ENCODE measurements around the gene SLC2A9.

SLC2A9 gene

DNA sequence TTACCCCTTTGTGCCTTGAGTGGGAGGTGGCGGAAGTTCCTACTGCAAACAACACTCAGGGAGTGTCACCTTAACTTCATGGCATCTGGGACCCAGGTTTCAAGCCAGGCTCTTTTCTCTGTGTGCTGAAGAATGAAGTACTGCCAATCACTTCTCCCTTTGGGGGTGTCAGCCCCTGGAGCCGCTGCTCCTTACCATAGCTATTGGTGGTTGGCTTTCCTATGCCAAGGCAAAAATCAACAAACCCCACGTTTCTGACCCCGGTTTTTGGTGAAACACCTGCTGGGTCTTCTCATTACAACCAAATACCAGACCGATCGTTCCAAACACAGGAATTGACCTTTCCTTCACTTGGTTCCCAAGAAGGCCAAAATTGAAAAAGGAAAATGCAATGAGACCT lies 19.7 kb upstream of the SLC2A9 start:
- DNase-seq = no peak

DNA sequence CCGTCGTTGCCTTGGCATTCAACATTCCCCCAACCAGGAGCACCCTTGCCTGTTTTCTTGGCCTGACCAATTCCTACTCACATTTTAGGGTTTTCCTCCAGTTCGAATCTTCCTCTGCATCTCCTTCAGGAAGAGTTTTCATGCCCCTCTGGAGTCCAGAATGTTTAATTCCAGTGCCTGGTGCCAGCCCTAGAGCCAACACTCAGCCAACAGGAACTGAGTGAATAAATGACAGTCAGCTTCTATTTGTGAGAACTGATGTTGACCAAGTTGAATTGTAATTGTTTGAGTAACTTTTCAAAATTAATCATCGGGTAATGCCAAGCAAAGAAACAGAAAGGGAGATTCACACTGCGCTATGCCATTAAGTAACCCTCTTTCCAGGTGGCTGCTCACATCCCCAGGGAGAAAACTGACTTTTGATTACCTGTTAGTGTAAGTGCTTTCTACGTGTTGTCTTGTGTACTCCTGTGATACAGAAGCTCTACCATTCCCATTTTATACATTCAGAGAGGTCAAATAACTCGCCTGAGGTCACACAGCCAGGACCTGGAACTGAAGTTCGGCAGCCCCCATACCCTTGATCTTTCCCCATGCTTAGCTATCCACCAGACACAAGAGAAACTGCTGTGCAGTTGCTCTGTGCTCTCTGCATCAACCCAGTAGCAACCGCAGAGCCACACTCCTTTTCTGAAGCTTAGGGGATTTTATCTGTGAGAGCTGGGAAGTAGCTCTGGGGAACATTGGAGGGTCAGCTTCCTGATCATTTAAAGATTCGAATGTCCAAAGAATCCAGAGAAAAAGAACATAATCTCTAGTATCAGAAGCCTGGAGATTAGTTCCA lies 19.0 kb upstream of the SLC2A9 start:
- no peak for DNase-seq

DNA sequence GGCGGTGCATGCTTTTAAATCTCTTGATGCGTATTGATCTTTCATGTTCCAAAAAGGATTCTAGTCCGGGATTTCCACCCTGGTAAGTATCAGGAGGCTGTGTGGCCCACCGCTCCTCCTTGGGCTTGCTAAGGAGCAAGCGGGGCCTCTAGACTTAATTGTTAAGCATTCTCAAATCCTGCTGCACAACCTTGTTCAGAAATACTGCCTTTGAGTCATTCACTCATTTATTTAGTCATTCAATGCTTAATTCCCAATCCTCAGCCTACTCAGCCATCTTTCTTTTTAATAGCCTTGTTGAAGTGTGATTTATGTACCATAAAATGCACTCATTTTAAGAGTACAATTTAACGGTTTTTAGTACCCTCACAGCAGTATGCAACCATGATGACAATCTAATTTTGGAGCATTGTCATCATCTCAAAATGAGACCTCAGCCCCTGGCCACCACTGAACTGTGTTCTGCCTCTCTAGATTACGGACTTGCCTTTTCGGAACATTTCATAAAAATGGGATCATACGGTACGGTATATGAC lies 15.6 kb upstream of the SLC2A9 start:
- DNase-seq = no peak

DNA sequence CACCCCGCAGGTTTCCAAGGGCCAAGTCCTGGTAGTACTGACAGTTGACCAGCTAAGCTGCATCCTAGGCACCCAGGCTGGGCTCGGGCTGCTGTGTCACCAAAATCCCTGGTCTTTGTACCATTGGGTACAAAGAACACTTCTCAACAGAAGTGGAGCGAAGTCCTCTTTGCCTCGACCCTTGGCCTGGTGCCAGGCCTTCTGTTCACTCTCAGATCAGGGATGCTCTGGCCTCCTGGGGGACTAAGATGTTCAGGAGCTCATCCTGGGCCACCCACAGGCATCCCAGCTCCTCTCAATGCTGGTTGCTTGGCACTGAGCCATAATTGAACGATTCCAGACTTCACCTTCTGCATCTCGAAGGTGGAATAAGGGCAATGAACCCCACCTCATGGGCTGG lies 13.8 kb upstream of the SLC2A9 start:
- DNase-seq = no peak

DNA sequence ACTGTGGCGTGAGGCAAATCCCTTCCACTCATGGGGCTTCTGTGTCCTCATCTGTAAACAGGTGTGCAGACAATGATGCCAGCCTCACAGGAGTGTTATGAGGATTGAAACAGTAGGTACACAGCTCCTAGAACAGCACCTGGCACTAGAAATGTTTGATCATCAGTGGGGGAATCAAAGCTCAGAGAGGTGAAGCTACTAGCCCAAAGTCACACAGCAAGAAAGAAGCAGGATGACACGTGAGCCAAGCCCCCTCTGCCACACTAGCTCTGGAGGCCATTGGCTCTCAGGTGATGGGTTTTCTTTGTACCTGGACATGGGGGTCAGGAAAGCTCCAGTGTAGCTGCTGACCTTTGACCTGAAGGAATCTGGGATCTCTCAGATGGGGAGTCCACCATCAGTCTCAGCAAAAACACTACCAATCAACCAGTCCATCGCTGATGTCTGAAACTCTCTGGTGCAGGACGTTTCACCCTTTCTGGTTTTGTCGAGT lies 13.4 kb upstream of the SLC2A9 start:
- no peak for DNase-seq

DNA sequence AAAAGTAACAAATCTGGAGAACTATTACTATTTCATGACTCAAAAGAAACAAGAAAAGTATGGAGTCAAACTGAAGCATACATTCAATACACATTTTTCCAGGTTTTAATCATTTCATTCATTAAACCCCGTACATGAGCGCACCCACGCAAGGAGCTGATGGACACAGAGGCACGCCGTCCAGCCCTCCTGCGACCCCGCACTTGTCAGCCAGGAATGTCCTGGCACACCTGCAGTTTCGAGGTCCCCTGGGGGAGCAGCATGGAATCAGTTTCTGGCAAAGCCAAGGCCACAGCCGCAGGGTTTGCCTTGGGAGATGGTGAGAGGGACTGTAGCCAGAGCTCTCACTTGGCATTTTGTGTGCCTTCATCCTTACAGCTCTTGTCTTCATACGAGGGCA lies 12.8 kb upstream of the SLC2A9 start:
- no peak for DNase-seq

DNA sequence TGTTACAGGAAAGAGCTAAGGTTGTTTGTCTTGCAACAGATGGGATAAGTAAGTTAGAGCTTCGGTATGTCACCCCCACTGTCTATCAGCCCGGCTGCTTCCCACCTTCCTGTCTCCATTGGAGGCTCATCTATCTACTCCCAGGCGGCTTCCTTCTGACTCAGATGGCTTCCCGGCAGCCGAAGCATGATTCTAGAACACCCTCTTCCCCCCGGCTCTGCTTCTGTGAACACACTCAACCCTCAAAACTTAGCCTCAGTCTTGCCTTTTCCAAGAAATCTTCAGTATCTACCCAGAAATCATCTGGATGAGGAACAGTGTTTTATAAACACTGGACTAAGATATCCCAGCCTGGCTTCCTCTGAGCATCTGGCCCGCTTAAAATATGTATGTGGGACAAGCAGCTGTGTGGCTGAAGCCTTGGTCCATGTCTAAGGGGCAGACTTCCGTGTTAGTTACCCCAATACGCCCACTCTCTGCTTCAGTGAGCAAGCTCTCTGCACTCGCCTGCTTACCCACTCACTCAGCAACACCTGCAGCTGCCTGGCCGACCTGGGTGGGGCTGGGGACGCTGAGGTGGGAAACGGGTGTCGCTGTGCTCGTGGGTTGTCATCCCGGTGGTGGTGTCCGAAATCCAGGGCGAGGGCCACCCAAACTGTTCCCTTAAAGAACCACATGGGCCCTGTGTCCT lies 12.0 kb upstream of the SLC2A9 start:
- no peak for DNase-seq

DNA sequence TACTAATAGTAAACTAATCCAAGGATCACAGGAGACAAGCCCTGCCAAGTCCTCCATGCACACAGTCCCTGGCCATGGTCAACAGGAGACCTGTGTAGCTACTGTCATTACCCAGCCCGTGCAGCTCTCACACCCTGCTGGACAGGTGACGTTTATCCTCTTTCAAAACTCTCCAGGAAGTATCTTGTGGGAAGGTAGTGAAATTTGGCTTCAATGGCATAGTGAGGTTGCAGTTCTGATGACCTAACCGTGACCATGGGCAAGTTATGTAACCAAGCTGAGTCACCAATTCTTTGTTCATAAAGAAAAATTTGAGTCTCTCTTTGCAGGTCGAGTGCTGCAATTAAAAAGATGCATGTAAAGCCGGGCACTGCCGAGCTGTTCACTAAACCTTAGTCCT lies 11.3 kb upstream of the SLC2A9 start:
- DNase-seq = no peak

DNA sequence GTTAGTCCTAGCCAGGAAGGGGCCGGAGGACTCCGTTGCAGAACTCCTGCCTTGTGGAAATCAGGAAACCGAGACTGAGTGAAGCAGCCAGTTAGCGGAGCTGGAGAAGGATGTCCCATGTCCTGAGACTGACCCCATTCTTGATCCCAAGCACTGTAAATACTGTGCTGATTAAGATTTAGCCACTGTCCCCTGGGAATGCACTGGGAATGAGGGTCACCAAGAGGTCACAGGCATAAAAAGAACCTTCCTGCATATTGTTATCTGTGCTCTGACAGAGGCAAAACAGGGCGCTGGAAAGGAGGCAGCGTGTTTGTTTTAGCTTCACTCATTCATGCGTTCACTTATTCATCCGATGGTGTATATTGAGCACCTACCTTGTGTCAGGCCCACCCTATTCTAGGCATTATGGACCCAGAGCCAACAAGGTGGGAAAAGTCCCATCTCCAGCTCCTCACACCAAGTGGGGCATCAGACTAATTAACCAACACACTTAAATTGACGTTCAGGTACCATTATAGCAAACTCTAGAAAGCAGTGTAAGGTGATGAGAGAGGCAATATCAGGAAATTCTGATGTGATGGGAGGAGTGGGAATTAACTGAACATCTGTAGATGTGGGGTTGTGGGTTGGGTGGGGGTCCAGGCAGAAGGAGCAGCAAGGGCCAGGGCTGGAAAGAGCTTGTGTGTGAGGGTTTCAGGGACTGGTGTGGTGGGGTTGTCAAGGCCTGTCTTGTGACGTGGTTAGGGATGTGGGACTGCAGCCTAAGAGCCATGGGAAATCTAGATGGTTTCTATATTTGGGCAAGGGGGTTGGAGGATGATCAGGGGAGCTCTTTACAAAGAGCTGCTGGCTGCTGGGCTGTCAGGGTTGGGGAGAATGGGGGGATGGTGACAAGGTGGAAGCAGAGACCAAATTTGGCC lies 10.6 kb upstream of the SLC2A9 start:
- DNase-seq = no peak

DNA sequence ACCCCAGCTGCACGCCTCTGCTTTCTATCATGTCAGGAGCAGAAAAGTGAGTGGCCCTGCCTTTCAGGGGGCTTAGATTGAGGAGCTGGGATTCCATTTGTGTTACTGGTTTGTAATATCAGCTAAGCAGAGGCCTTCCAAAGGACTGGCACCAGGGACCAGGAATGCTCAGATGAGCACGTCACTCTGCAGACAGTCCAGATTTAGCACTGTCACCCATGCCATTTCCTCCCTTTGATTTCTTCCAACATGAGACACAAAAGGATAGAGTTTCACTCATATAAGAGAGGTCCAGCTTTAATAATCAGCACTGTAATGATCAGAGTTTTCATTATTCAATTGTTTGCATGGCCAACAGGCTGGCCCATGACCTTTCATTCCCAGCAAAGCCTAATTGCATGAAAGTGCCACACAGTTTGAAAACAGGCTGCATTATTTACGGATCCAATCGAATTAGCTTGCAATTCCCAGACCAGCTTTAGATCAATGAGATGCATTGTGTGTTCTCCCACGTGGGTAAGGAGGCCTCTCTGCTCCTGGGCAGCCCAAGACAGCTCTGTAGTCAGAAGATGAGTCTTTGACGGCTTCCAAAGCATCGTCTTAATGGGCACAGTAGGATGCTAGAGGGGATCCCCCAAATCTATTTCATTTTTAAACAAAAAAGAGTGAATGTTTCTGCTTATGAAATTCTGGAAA lies 9.8 kb upstream of the SLC2A9 start:
- no peak for DNase-seq

DNA sequence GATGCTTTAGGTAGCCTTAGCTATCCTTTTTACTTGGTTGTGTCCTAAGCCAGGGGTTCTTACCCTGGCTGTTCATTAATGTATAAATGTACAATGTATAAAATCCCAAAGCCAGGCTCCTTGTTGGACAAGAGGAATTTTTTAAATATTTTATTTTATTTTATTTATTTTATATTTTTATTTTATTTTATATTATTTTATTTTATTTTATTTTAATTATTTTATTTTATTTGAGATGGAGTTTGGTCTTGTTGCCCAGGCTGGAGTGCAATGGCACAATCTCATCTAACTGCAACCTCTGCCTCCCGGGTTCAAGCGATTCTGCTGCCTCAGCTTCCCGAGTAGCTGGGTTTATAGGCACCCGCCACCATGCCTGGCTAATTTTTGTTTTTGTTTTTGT lies 8.1 kb upstream of the SLC2A9 start:
- DNase-seq = no peak

DNA sequence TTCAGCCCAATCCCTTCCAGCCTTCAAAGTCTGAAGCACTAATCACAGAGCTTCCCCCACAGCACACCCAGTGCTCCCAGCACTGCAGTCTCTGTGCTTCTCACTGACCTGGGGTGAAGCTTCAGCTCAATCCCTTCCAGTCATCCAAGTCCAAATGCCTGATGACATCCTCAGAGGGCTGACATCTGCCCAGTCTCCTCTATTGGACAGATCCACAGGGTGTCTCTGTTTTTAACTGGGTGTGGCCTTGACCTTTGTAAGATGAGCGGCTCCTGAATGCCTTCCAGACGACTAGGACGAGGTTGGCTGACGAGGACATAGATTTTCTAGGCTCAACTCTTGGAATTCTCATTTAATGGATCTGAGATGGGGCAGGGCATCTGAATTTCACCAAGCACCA lies 7.6 kb upstream of the SLC2A9 start:
- no peak for DNase-seq

DNA sequence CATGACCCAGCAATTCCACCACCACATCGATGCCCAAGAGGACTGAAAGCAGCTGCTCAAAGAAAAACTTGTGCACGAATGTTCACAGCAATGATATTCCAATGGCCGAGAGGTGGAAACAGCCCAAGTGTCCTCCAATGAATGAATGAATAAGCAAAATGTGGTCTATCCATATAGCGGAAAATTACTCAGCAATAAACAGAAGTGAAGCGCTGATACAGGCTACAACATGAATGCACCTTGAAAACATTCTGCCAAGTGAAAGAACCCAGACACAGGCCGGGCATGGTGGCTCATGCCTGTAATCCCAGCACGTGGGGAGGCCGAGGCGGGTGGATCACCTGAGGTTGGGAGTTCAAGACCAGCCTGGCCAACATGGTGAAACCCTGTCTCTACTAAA lies 5.2 kb upstream of the SLC2A9 start:
- DNase-seq = no peak

DNA sequence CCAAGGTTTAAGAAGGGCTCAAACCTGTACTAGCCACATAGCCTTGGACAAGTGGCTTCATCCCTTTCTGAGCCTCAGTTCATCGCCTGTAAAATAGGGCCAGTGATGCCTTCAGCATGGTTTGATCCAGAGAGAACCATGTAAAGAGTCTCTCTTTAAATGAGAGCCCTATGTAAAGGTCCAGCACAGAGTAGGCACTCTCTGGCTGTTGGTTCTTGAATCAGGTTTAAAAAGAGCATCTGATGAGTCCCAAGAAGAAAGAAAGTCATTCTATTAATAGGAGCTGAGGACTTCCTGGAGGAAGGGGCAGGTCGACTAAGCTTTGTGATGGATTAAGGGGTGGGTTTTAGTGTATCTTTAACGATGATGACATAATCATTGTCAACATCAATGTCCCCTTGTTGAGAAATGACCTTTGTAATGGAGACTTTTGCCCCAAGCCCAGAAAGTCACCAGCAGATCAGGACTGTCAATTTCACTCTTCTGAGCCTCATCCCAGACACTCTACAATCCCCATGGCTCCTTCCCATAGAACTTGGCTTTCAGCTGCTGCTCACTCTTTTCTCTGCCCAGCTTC lies 4.0 kb upstream of the SLC2A9 start:
- DNase-seq = no peak

DNA sequence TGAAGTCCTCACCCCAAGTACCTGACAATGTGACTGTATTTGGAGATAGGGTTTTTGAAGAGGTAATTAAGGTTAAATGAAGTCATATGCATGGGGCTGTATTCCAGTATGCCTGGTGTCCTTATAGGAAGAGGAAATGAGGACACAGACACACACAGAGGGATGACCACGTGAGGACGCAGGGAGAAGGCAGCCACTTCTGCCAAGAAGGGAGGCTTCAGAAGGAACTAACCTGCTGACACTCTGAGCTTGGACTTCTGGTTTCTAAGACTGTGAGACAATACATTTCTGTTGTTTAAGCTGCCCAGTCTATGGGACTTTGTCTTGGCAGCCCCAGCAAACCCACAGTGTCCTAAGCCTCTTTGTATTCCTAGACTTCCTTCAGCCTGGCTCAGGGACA lies 3.0 kb upstream of the SLC2A9 start:
- no peak for DNase-seq

DNA sequence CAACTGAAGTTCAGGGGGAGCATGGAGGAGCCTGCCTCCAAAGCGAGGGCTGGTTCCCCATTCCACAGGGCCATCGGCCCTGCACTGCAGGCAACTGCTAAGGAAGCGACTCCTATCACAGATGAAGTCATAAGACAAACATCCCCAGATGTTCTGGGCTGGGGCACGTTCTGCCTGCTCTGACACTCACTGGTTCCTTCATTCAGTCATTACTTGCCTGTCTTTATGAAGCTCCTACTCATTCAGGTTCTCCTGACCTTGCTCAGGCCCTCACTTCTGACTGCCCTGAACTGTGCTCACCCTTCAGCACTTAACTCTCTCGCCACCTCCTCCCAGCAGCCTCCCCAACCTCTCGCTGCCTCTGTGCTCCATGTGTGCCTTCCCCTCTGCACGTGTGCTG lies 2.5 kb upstream of the SLC2A9 start:
- DNase-seq = no peak

DNA sequence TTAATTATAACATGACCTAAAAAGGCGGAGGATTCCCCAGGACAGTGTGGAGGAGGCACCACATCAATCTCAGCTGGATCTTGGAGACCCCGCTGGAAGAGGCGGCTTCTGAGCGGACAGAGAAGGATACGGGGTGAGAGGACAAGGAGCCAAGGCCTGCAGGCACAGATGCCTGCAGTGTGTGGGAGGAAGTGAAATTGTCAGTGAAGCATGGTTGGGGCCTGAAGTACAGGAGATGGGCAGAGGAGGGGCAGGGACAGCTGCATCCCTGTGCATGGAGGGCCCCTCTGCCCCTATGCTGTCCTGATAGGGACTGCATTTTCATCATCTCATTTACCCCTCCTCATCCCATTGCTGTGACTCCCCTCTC lies 1.7 kb upstream of the SLC2A9 start:
- DNase-seq = no peak

DNA sequence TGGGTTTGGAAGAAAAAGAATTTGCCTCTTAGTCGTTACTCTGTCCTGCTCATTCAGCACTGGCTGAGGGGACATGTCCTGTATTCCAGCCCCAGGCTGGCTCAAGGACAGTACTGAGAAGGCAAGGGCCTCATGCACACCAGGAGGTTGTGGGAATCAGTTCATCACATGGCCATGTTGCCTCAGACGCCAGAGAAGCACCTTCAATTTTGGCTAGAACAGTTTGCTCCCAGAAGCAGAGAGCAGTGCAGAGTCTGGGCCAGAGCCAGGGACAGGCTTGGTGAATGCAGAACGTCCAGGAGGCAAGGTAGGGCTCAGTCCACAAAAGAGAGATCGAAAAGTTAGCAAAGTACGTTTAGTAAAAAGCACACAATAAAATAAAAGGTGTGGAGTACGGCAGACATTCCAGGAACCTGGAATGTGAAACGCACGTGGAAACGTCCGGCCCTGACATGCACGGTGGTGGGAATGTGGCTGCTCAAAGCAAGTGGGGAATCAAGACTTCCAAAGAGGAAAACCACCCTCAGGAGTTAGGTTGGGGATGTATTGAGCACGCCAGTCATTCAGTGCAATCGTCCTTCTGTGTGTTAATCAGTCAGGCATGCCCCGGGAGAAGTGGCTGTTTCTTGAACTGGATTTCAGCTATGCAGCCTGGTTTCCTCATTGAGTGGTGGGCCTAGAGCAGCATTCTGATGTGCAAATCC lies 1.2 kb upstream of the SLC2A9 start:
- DNase-seq = no peak

DNA sequence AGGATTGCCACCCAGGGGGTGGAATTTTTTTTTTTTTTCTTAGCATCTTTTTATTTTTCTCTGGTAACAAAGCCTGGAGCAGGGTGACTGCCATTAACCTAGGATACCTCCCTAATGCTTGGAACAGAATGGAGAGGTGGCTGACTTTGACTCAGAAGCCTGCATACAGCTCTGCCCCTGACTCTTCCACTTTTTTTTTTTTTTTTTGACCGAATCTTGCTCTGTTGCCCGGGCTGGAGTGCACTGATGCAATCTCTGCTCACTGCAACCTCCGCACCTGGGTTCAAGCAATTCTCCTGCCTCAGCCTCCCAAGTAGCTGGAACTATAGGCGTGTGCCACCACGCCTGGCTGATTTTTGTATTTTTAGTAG lies 341 bp upstream of the SLC2A9 start:
- DNase-seq = no peak

DNA sequence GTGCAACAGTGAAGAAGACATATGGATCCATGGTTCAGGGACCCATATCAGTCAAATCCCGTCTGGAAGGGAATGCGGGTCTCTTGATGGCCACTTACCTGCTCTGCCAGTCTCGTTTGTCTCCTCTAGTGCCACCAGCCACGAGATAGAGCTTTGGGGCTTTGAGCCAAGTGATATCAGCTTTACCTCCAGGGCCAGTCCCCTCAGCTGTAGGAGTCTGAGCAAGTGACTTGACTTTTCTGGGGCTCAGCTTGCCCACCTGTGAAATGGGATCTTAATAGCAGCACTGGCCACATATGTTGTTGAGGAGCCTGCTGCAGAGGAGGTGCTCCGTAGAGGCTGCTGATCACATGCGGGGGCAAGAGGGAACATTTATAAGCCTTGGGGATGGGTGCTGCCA lies 1.2 kb downstream of the SLC2A9 start:
- no peak for DNase-seq

DNA sequence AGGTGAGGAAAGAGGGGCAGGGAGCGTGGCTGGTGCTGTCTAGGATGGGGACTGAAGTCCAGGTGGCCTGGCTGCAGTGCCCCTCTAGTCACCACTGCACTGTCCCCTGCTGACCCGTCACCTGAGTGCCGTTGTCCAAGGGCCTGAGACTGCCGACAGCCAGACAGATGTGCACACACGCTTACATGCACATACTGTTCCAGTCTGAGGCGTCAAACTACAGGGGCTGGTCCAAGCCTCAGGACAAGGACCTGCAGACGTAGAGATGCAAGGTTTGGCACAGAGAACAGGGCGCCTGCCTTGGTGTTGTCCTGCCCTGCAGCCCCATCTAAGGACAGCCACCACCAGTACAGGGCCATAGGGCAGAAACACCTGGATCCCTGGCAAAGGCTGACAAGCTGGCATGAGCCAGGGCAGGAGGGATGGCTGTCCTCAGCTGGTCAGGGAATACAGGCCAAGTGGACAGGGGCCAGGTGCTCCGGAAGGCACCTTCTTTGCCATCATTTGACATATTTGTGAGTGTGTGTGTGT lies 1.7 kb downstream of the SLC2A9 start:
- DNase-seq = no peak

Data from NCI-H1105 treated with DMSO at 0.1 percent for 48 hours (cell line).